Upper lobe of left lung (tissue), 4 donors: ENCODE measurements around the gene MCTP2.

Experiments used
- CTCF ChIP-seq, 6 experiments: fragments of 450-650 bp in 4 of 6; fragments of 200-600 bp in 2 of 6; sonication (generic) in 2 of 6; IDR thresholded peaks; one replicate each; pipeline ENCODE4 v1.5.1; 2016 to 2019; ENCODE audit warnings: antibody characterized with exemption in 6 of 6
- EP300 ChIP-seq, 4 donors: sonication (generic); formaldehyde crosslinking; IDR thresholded peaks; one replicate each; pipeline ENCODE4 v1.5.1; 2017; ENCODE audit warnings: antibody characterized with exemption in 4 of 4, control low read depth in 2 of 4
- POLR2A ChIP-seq, 4 donors: fragments of 450-650 bp; IDR thresholded peaks; one replicate each; pipeline ENCODE4 v1.5.1; 2016 to 2017; ENCODE audit warnings: antibody characterized with exemption in 4 of 4, mild to moderate bottlenecking in 2 of 4

DNA sequence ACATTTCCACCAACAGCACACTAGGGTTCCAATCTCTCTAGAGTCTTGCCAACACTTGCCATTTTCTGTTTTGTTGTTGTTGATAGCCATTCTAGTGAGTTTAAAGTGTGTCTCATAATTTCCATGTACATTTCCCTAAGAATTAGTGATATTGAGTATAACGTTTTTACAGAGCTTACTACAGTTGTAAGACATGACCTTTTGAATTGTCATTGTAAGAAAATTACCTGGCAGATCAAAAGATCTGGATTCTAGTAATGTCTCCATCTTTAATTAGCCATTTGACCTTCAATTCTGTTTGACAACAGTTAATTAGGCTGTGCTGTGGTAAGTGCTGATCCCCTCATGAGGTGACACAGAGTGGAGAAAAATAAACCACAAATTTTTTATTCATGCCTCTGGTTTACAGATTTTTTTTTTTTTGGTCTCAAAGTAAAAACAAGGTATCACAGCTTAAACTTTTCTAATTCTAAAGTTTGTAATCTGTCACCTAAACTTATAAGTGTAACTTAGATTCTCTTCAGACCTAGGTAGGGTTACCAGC is 20.9 kb downstream of the MCTP2 start:
- TF ChIP-seq CTCF (IDR thresholded peaks at IDR 0.05), result no peak
- no peak for TF ChIP-seq EP300 (IDR thresholded peaks at IDR 0.05)
- TF ChIP-seq POLR2A (IDR thresholded peaks at IDR 0.05), result no peak
